Measurements from ENCODE around the gene TAS2R38. TPM values are rescaled to one million over a fixed set of nuclear protein-coding genes. Genes with fewer than 3 reads are reported as not detected.

Gene TAS2R38
- total RNA-seq, 4 donors from 2014 or later = not detected

DNA sequence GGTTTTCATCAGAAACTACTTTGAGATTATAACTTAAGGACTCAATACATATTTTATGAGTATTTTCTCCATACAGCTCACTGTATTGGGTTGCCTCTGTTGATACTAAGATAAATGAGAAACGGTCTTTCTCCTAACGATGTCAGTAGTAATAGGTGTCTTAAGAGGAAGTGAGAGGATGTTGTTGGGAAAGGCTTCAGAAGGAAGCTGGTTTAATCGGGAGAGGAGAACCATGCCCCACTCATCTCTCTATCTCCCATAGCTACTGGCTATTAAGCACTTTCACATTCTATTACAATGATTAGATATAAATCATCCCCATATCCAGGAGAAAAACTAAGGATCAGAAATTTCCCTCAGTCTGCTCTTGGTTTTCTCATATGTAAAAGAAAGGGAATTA, 28.8 kb downstream of the TAS2R38 start:
- intact Hi-C loops (cut with DNase I; ENCODE audit: low total_unique reads) = no loop called here
- H3K4me3 ChIP-seq (ENCODE audit: low read depth, poor library complexity, severe bottlenecking) = no peak overlapping the region
- 81 to 83% methylated on average over 3 of the region's 3 CpGs for WGBS, 2 donors
- DNase-seq (ENCODE audit: low spot score in 2 of 2) = no peak
- TF ChIP-seq, protein P1, sequence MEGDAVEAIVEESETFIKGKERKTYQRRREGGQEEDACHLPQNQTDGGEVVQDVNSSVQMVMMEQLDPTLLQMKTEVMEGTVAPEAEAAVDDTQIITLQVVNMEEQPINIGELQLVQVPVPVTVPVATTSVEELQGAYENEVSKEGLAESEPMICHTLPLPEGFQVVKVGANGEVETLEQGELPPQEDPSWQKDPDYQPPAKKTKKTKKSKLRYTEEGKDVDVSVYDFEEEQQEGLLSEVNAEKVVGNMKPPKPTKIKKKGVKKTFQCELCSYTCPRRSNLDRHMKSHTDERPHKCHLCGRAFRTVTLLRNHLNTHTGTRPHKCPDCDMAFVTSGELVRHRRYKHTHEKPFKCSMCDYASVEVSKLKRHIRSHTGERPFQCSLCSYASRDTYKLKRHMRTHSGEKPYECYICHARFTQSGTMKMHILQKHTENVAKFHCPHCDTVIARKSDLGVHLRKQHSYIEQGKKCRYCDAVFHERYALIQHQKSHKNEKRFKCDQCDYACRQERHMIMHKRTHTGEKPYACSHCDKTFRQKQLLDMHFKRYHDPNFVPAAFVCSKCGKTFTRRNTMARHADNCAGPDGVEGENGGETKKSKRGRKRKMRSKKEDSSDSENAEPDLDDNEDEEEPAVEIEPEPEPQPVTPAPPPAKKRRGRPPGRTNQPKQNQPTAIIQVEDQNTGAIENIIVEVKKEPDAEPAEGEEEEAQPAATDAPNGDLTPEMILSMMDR (IDR thresholded peaks at IDR 0.05) = no peak
- no peak for TF ChIP-seq POLR2A (IDR thresholded peaks at IDR 0.05)

DNA sequence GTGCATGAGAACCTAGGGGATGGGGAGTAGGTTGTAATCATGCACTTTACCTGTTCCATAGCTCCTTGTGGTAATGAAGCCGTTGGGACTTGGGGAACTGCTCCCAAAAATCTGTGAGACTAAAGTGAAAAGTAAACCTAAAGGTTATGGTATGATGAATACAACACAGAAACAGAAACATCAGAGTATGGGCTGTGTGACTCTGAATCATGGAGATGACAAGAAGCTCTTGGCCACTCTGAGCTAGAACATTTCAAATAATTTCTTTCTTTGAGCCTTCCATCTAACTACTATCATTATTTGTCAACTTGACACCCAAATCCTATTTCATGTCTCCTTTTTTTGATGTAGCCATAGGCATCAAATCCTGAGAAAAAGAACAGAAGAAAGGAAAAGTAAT, 29.7 kb downstream of the TAS2R38 start:
- H3K4me3 ChIP-seq (ENCODE audit: low read depth, poor library complexity, severe bottlenecking) = no peak overlapping the region
- 56 to 79% methylated on average over 1 of the region's 1 CpG for WGBS, 2 donors
- no peak for TF ChIP-seq POLR2A (IDR thresholded peaks at IDR 0.05)
- TF ChIP-seq, protein P1 (IDR thresholded peaks at IDR 0.05) = no peak
- no peak for DNase-seq (ENCODE audit: low spot score in 2 of 2)
- intact Hi-C loops (cut with DNase I; ENCODE audit: low total_unique reads) = no loop called here

DNA sequence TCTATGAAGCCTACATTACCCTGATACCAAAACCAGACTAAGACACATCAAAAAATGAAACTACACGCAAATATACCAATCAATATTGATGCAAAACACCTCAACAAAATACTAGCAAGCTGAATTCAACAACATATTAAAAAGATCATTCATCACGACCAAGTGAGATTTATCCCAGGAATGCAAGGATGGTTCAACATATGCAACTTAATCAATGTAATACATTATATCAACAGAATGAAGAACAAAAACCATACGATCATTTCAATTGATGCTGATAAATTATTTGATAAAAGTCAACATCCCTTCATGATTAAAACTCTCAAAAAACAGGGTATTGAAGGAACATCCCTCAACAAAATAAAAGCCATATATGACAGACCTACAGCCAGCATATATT, 32.5 kb downstream of the TAS2R38 start:
- intact Hi-C loops (cut with DNase I; ENCODE audit: low total_unique reads) = no loop called here
- H3K4me3 ChIP-seq (ENCODE audit: low read depth, poor library complexity, severe bottlenecking) = no peak overlapping the region
- 85 to 86% methylated on average over 3 of the region's 3 CpGs for whole genome bisulfite sequencing, 2 donors
- TF ChIP-seq, protein P1 (IDR thresholded peaks at IDR 0.05) = no peak
- no peak for TF ChIP-seq POLR2A (IDR thresholded peaks at IDR 0.05)
- no peak for DNase-seq (ENCODE audit: low spot score in 2 of 2)

DNA sequence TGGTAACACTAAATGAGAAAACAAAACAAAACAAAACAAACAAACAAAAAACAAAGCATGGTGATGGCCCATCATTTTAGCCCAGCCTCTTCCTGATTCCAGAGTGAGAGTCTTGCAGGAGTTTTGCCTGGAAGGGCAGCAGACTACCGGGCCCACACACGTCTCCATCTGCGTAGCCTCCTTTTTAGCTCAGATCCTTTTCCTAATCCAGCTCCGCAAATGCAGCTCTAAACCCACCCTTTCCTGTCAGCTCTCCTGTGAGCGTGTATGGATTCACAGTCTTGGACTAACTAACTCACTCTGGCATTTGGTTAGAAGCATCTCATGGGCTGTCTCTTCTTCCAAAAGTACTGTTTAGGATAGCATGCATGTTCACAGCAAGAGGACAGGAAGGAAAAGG, 43.4 kb downstream of the TAS2R38 start:
- DNase-seq (ENCODE audit: low spot score in 2 of 2) = no peak
- intact Hi-C loops (cut with DNase I; ENCODE audit: low total_unique reads) = no loop called here
- TF ChIP-seq, protein P1 (IDR thresholded peaks at IDR 0.05) = no peak
- no peak for TF ChIP-seq POLR2A (IDR thresholded peaks at IDR 0.05)
- H3K4me3 ChIP-seq (ENCODE audit: low read depth, poor library complexity, severe bottlenecking) = no peak overlapping the region
- WGBS, 2 donors = 76 to 78% methylated on average over 5 of the region's 5 CpGs

DNA sequence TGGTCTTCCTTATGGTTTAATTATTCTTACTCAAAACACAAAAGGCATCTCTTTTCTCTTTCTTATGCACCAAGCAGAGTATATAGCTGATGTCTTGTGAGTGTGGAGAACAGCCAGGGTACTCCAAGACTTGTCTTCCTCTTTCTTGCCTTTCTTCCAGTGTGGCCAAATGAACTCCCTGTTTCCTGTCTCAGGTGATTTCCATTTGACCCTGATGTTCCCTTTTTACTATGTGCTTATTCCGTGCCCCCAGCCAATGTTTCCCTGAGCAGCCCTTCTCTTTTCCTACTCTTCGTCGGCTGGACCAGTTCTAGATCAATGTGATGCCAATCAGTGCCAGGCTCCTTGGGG, 44.8 kb downstream of the TAS2R38 start:
- TF ChIP-seq POLR2A (IDR thresholded peaks at IDR 0.05) = no peak
- TF ChIP-seq, protein P1 (IDR thresholded peaks at IDR 0.05) = no peak
- intact Hi-C loops (cut with DNase I; ENCODE audit: low total_unique reads) = no loop called here
- no peak for DNase-seq (ENCODE audit: low spot score in 2 of 2)
- no peak overlapping the region for H3K4me3 ChIP-seq (ENCODE audit: low read depth, poor library complexity, severe bottlenecking)
- WGBS, 2 donors = 78 to 80% methylated on average over 3 of the region's 3 CpGs

DNA sequence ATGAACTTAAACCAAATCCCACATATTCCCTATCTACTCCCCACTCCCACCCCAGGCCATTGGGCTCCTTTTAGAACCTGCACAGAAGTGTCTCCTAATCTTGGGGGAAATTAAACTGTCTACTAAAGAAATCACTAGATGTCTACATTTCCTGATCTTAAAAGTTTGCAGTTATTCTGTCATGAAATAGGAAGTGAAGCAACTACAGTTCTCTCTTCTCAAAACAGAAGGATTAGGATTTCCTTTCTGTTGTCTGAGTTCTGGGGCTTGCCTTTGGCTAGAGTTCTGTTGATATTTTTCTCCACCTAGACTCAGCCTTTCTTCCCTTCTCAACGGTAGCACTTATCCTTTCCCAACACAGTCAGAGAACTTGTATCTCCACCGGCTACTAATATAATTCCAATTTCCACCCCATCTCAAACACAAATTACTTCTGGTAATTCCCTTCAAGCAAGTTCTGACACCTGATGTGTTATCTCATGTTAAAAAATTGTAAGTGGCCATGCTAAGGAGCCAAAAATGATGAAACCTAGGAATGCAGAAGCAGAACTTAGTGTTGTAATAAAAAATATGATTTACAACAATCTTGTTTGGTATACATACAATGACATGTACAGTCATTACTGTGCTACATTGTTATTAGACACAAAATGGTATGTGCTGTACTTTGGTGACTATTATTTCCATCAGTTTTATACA, 45.3 kb downstream of the TAS2R38 start:
- no peak overlapping the region for H3K4me3 ChIP-seq (ENCODE audit: low read depth, poor library complexity, severe bottlenecking)
- intact Hi-C loops (cut with DNase I; ENCODE audit: low total_unique reads) = no loop called here
- WGBS, 2 donors = 57 to 64% methylated on average over 2 of the region's 2 CpGs
- TF ChIP-seq POLR2A (IDR thresholded peaks at IDR 0.05) = no peak
- TF ChIP-seq, protein P1 (IDR thresholded peaks at IDR 0.05) = no peak
- no peak for DNase-seq (ENCODE audit: low spot score in 2 of 2)
